K562 (cell line): ENCODE data around the gene ZIC2. TPM values are rescaled to one million over a fixed set of nuclear protein-coding genes. Genes with fewer than 3 reads are reported as not detected.

Experiments used
- ATAC-seq: fragments of 200-7000 bp; cut with Tn5 transposase; 3 replicates; pipeline ENCODE4 v1.9.1; 2020; ENCODE audit warnings: moderate library complexity
- BruUV-seq: library from RNA; stranded (reverse); fragments of 400-500 nt; replicated peaks from 2 replicates; lab custom pipeline; 2021; lab: Mats Ljungman, UMichigan
- CTCF ChIA-PET: fragments of 300-600 bp; formaldehyde crosslinking; extraction: SDS; loops from one replicate; lab custom pipeline; 2021; ENCODE audit warnings: low intra/inter-chr PET ratio; lab: Yijun Ruan, JAX
- POLR2A ChIA-PET: fragments of 300-600, 350-650 bp; sonication (Branson Sonifier 250); formaldehyde crosslinking; extraction: SDS; loops from one replicate; lab custom pipeline; 2021; ENCODE audit warnings: antibody characterized with exemption, inconsistent platforms; lab: Yijun Ruan, JAX
- DNase-seq, 4 experiments: peaks; one replicate each; pipeline versions ENCODE4 v3.0.0 to v3.0.0-alpha.2; 2011 to 2018; ENCODE audit warnings: low spot score in 3 of 4, mixed read lengths in 3 of 4; ENCODE audit errors: extremely low read depth in 1 of 4
- FAIRE-seq: peaks from 2 replicates; lab custom pipeline; 2011; peaks lifted over from hg19 to GRCh38; lab: Jason Lieb, UNC
- H2AFZ ChIP-seq: 2 replicates; pipeline ENCODE4 v1.6.0; 2011; ENCODE audit warnings: low read depth, low read length, control low read depth, inconsistent platforms
- H3K27ac ChIP-seq: fragments of 200-600 bp; 3 replicates; pipeline ENCODE4 v1.8.0; 2011; ENCODE audit warnings: low read depth, mild to moderate bottlenecking, control low read depth, inconsistent platforms, low read length, moderate library complexity, mixed read lengths; ENCODE audit errors: extremely low read depth
- H3K27me3 ChIP-seq, 2 experiments: fragments of 300-600 bp in 1 of 2; 2 replicates in 1 of 2; 3 replicates in 1 of 2; pipeline versions ENCODE4 v1.6.0 to v1.8.0; 2011; ENCODE audit warnings: inconsistent platforms in 2 of 2, low read length in 2 of 2, mild to moderate bottlenecking in 1 of 2, mixed read lengths in 1 of 2, moderate library complexity in 1 of 2; ENCODE audit not compliant: control insufficient read depth in 2 of 2, insufficient read depth in 2 of 2
- H3K36me3 ChIP-seq: fragments of 300-600 bp; 3 replicates; pipeline ENCODE4 v1.8.0; 2011; ENCODE audit warnings: mild to moderate bottlenecking, low read length, inconsistent platforms; ENCODE audit not compliant: control insufficient read depth, insufficient read depth
- H3K4me1 ChIP-seq, 2 experiments: fragments of 200-600 bp in 1 of 2; replicated peaks in 1 of 2; 2 replicates in 1 of 2; 3 replicates in 1 of 2; pipeline versions ENCODE4 v1.5.1 to v1.8.0; 2011; ENCODE audit warnings: inconsistent platforms in 2 of 2, low read length in 2 of 2, mild to moderate bottlenecking in 1 of 2, mixed read lengths in 1 of 2, moderate library complexity in 1 of 2; ENCODE audit not compliant: control insufficient read depth in 2 of 2, insufficient read depth in 2 of 2
- H3K4me2 ChIP-seq: 2 replicates; pipeline ENCODE4 v1.6.1; 2011; ENCODE audit warnings: low read length, control low read depth, inconsistent platforms, mixed read lengths; ENCODE audit not compliant: insufficient read depth
- H3K4me3 ChIP-seq: fragments of 200-600 bp; sonication (generic), shearing (Covaris generic); 2 replicates; pipeline ENCODE4 v1.5.1; 2016; ENCODE audit warnings: control low read depth, inconsistent platforms
- H3K79me2 ChIP-seq: fragments of 200-600 bp; 3 replicates; pipeline ENCODE4 v1.8.0; 2011; ENCODE audit warnings: low read length, inconsistent platforms; ENCODE audit not compliant: control insufficient read depth, insufficient read depth
- H3K9ac ChIP-seq, 2 experiments: 2 replicates each; pipeline versions ENCODE4 v1.6.0 to v1.6.1; 2011; ENCODE audit warnings: low read depth in 2 of 2, low read length in 2 of 2, control low read depth in 1 of 2, inconsistent platforms in 1 of 2, mild to moderate bottlenecking in 1 of 2, mixed read lengths in 1 of 2; ENCODE audit not compliant: insufficient read depth in 1 of 2
- H3K9me1 ChIP-seq: one replicate; pipeline ENCODE4 v1.6.0; 2011; ENCODE audit warnings: inconsistent platforms, mild to moderate bottlenecking, low read length, moderate library complexity; ENCODE audit not compliant: control insufficient read depth, insufficient read depth
- H3K9me3 ChIP-seq: replicated peaks from 2 replicates; pipeline ENCODE4 v1.5.1; 2011; ENCODE audit warnings: low read depth, low read length, inconsistent platforms; ENCODE audit not compliant: control insufficient read depth, insufficient read depth
- H4K20me1 ChIP-seq: replicated peaks from 2 replicates; pipeline ENCODE4 v1.6.1; 2011; ENCODE audit warnings: low read length, inconsistent platforms, mixed read lengths; ENCODE audit not compliant: control insufficient read depth, insufficient read depth
- BACH1 ChIP-seq: fragments of 200-800 bp; sonication (Bioruptor generic); IDR thresholded peaks from 2 replicates; pipeline ENCODE4 v1.6.1; 2016; ENCODE audit warnings: missing genetic modification characterization, missing compliant biosample characterization
- BRCA1 ChIP-seq, 2 experiments: fragments of 450-650 bp in 1 of 2; sonication (generic) in 1 of 2; formaldehyde crosslinking in 1 of 2; IDR thresholded peaks; 2 replicates each; pipeline versions ENCODE4 v1.5.0 to v1.6.1; 2017 to 2020; ENCODE audit warnings: mild to moderate bottlenecking in 1 of 2, missing genetic modification reagents in 1 of 2
- CEBPG ChIP-seq, 3 experiments: fragments of 200-800 bp in 1 of 3; sonication (Bioruptor generic) in 1 of 3; sonication (generic) in 1 of 3; formaldehyde crosslinking in 1 of 3; IDR thresholded peaks in 2 of 3; conservative IDR thresholded peaks in 1 of 3; 2 replicates each; pipeline versions ENCODE4 v1.6.1 to v1.8.0; 2016 to 2022; ENCODE audit warnings: missing compliant biosample characterization in 2 of 3, missing genetic modification characterization in 2 of 3, mild to moderate bottlenecking in 1 of 3, missing genetic modification reagents in 1 of 3
- E2F3 ChIP-seq: fragments of 250-450 bp; sonication (Bioruptor Pico); IDR thresholded peaks from 2 replicates; pipeline ENCODE4 v1.4.0; 2020; ENCODE audit warnings: mild to moderate bottlenecking
- E4F1 ChIP-seq: fragments of 250-450 bp; sonication (Bioruptor Pico); IDR thresholded peaks from 2 replicates; pipeline ENCODE4 v1.5.0; 2021; ENCODE audit warnings: mild to moderate bottlenecking, borderline replicate concordance
- GTF2A2 ChIP-seq: IDR thresholded peaks from 2 replicates; pipeline ENCODE4 v1.6.1; 2016; ENCODE audit warnings: mild to moderate bottlenecking, missing genetic modification characterization, missing compliant biosample characterization
- HOXB6 ChIP-seq: fragments of 250-450 bp; sonication (Bioruptor Pico); IDR thresholded peaks from 2 replicates; pipeline ENCODE4 v1.5.1; 2022; ENCODE audit warnings: mild to moderate bottlenecking, borderline replicate concordance
- MAFF ChIP-seq: IDR thresholded peaks from 2 replicates; pipeline ENCODE4 v1.6.1; 2012; ENCODE audit warnings: low read length, improper control_type of control experiment
- PHF8 ChIP-seq: fragments of 200-600 bp; sonication (generic); IDR thresholded peaks from 2 replicates; pipeline ENCODE4 v1.6.1; 2012; ENCODE audit warnings: mixed run types, mild to moderate bottlenecking, inconsistent platforms, low read length, moderate library complexity, borderline replicate concordance
- PTRF ChIP-seq: fragments of 450-650 bp; IDR thresholded peaks from 2 replicates; pipeline ENCODE4 v1.6.1; 2016; ENCODE audit warnings: mild to moderate bottlenecking, missing genetic modification characterization, missing compliant biosample characterization
- SMARCE1 ChIP-seq: fragments of 450-650 bp; IDR thresholded peaks from 2 replicates; pipeline ENCODE4 v1.7.1; 2016; ENCODE audit warnings: mild to moderate bottlenecking
- ZBTB33 ChIP-seq: sonication (generic); formaldehyde crosslinking; IDR thresholded peaks from 2 replicates; pipeline ENCODE4 v1.8.1; 2023; ENCODE audit warnings: mild to moderate bottlenecking, missing genetic modification reagents
- ZNF717 ChIP-seq: fragments of 250-450 bp; sonication (Bioruptor Pico); IDR thresholded peaks from 2 replicates; pipeline ENCODE4 v1.5.0; 2021
- WGBS: fragments of 100-300 bp; shearing (Covaris generic); methylation state at CpG from one replicate; pipeline ENCODE4 v1.1.6; 2016; ENCODE audit warnings: low coverage, mixed read lengths; ENCODE audit not compliant: insufficient coverage; ENCODE audit errors: missing lambda C conversion rate; 5-methylcytosine and 5-hydroxymethylcytosine counted together
- in situ Hi-C: fragments of 300-500 bp; cut with MboI; formaldehyde crosslinking; loops from 4 replicates; pipeline ENCODE4 v1.15.0; 2018; ENCODE audit warnings: inconsistent platforms, mixed read lengths
- intact Hi-C: fragments of 100-400 bp; cut with micrococcal nuclease; formaldehyde crosslinking; loops from 2 replicates; pipeline ENCODE4 v1.14.2; 2022
- polyA plus RNA-seq, 8 experiments: library from polyadenylated mRNA; depleted of rRNA in 4 of 8; stranded (reverse) in 5 of 8; unstranded in 3 of 8; fragments of >200 nt; fragmentation: Nextera tagmentation in 2 of 8; fragmentation: Illumina TruSeq in 1 of 8; extraction: Ambion mirVana in 2 of 8; extraction: Trizol in 1 of 8; gene quantifications; 2 replicates each; pipeline versions ENCODE4 v1.2.1 to v1.2.3, GENCODE V29; 2011 to 2014; ENCODE audit warnings: inconsistent platforms in 1 of 8, missing spikeins in 1 of 8
- total RNA-seq, 7 experiments: library from RNA; depleted of rRNA in 6 of 7; stranded (reverse); fragments of >200 nt in 6 of 7; fragmentation: Illumina TruSeq in 2 of 7; extraction: Trizol in 2 of 7; gene quantifications; 2 replicates each; pipeline versions ENCODE4 v1.2.1 to v1.2.3, GENCODE V29; 2011 to 2021; ENCODE audit warnings: low replicate concordance in 1 of 7
- TF ChIP-seq, protein P1 (sequence below): sonication (generic); formaldehyde crosslinking; IDR thresholded peaks from 2 replicates; pipeline ENCODE4 v1.8.0; 2022; ENCODE audit warnings: mild to moderate bottlenecking, low read depth, missing genetic modification reagents
- TF ChIP-seq, protein P2 (sequence below): fragments of 250-450 bp; sonication (Bioruptor Pico); IDR thresholded peaks from 2 replicates; pipeline ENCODE4 v1.9.0; 2021; ENCODE audit warnings: mild to moderate bottlenecking
- TF ChIP-seq, protein P3 (sequence below): IDR thresholded peaks from 3 replicates; pipeline ENCODE4 v1.6.1; 2011; ENCODE audit warnings: borderline replicate concordance, mild to moderate bottlenecking; ENCODE audit not compliant: insufficient read length, insufficient read depth

Gene ZIC2
- total and polyA plus RNA-seq, 9 of the 15 experiments (the other 6 are each of a cell fraction or from before 2014, with no cell fraction given): 1.8 to 18.0 (median 4.5) TPM

- Histone ChIP-seq H3K9me1 (no peaks in the 10 kb centered on the region), H3K4me1 (no peaks in the 10 kb centered on the region; a peak in 1 of 5 replicates), H3K27ac (no peak overlapping the region), H3K27me3 (peaks cover 30 to 35% of the 10 kb centered on the region in 2 experiments), H3K9ac (no peak overlapping the region), H3K9me3 (no peaks in the 10 kb centered on the region), H3K79me2 (no peaks in the 10 kb centered on the region), H3K4me3 (no peak overlapping the region), H3K36me3 (no peaks in the 10 kb centered on the region), H2AFZ (no peak overlapping the region), H4K20me1 (no peaks in the 10 kb centered on the region), H3K4me2 (no peak overlapping the region)
- POLR2A ChIA-PET: no interaction called here
- FAIRE-seq (no peak), ATAC-seq (no peak), DNase-seq (no peak)
- CTCF ChIA-PET: no interaction called here
- WGBS: 9% methylated on average over 3 of the region's 7 CpGs
- no TSS peak for BruUV-seq
- intact Hi-C loops (no loop called here), in situ Hi-C loops (no loop called here)
- TF ChIP-seq E4F1 (CRISPR knock-in tag) (no peak), HOXB6 (CRISPR knock-in tag) (no peak), PTRF (tag) (no peak), MAFF (no peak), E2F3 (CRISPR knock-in tag) (no peak), BRCA1 (IDR thresholded peaks at IDR 0.05) (no peak), BRCA1 (CRISPR knock-in tag; IDR thresholded peaks at IDR 0.05) (no peak), ZNF717 (CRISPR knock-in tag) (no peak), CEBPG (CRISPR knock-in tag; IDR thresholded peaks at IDR 0.05) (no peak), CEBPG (tag; conservative IDR thresholded peaks at IDR 0.05 in 1 of 2, IDR thresholded peaks at IDR 0.05 in 1 of 2) (no peak), ZBTB33 (no peak), BACH1 (tag) (no peak), GTF2A2 (no peak), SMARCE1 (no peak), PHF8 (no peak)
- TF ChIP-seq, protein P1, sequence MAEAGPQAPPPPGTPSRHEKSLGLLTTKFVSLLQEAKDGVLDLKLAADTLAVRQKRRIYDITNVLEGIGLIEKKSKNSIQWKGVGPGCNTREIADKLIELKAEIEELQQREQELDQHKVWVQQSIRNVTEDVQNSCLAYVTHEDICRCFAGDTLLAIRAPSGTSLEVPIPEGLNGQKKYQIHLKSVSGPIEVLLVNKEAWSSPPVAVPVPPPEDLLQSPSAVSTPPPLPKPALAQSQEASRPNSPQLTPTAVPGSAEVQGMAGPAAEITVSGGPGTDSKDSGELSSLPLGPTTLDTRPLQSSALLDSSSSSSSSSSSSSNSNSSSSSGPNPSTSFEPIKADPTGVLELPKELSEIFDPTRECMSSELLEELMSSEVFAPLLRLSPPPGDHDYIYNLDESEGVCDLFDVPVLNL: no peak
- TF ChIP-seq, protein P2, sequence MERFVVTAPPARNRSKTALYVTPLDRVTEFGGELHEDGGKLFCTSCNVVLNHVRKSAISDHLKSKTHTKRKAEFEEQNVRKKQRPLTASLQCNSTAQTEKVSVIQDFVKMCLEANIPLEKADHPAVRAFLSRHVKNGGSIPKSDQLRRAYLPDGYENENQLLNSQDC (CRISPR knock-in tag): no peak
- TF ChIP-seq, protein P3, sequence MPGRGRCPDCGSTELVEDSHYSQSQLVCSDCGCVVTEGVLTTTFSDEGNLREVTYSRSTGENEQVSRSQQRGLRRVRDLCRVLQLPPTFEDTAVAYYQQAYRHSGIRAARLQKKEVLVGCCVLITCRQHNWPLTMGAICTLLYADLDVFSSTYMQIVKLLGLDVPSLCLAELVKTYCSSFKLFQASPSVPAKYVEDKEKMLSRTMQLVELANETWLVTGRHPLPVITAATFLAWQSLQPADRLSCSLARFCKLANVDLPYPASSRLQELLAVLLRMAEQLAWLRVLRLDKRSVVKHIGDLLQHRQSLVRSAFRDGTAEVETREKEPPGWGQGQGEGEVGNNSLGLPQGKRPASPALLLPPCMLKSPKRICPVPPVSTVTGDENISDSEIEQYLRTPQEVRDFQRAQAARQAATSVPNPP: no peak
These were observed 40.5 kb upstream of the ZIC2 start for GRCh38 chr13:99941086-99941485.
